ENCODE measurements around the gene EPHA6.

- TF ChIP-seq EZH2 (IDR thresholded peaks at IDR 0.05) (no peak), POLR2AphosphoS5 (IDR thresholded peaks at IDR 0.05; ENCODE audit: borderline replicate concordance, low read depth, low read length) (no peak), FOXP2 (optimal IDR thresholded peaks at IDR 0.05; ENCODE audit: control extremely low read depth, extremely low read length, insufficient read depth) (no peak)
These were observed 682.7 kb downstream of the EPHA6 start for GRCh38 chr3:97497138-97497537.

All from SK-N-MC (cell line).